A549 (cell line): ENCODE data around the gene SLC35A5. TPM values are rescaled to one million over a fixed set of nuclear protein-coding genes. Genes with fewer than 3 reads are reported as not detected.

ENCODE experiments used
- ATAC-seq, 2 experiments: fragments of 200-7000 bp in 1 of 2; fragments of >200 bp in 1 of 2; cut with Nextera tagmentation in 1 of 2; cut with Tn5 transposase in 1 of 2; 3 replicates each; pipeline versions ENCODE4 v1.8.0 to v1.9.1; 2018 to 2020; ENCODE audit warnings: mild to moderate bottlenecking in 1 of 2, moderate library complexity in 1 of 2
- CTCF ChIA-PET: fragments of 300-600 bp; sonication (Branson Sonifier 250); formaldehyde crosslinking; extraction: SDS; loops from one replicate; lab custom pipeline; 2021; ENCODE audit warnings: antibody characterized with exemption, inconsistent platforms; lab: Yijun Ruan, JAX
- POLR2A ChIA-PET: fragments of 350-600 bp; formaldehyde crosslinking; extraction: SDS; loops from one replicate; lab custom pipeline; 2021; ENCODE audit warnings: antibody characterized with exemption, inconsistent platforms; lab: Yijun Ruan, JAX
- DNase-seq, 2 experiments: peaks; one replicate each; pipeline versions ENCODE4 v3.0.0 to v3.0.0-alpha.2; 2011 to 2016; ENCODE audit warnings: low read depth in 1 of 2, low spot score in 1 of 2
- FAIRE-seq: peaks from 2 replicates; lab custom pipeline; 2011; peaks lifted over from hg19 to GRCh38; lab: Jason Lieb, UNC
- H3K27ac ChIP-seq, 2 experiments: fragments of >200 bp; sonication (Bioruptor Twin); formaldehyde crosslinking; 3 replicates each; pipeline ENCODE4 v1.5.1; 2016 to 2017
- H3K4me1 ChIP-seq: fragments of >200 bp; sonication (Bioruptor Twin); formaldehyde crosslinking; 3 replicates; pipeline ENCODE4 v1.6.1; 2016
- H3K4me2 ChIP-seq: fragments of >200 bp; sonication (Bioruptor Twin); formaldehyde crosslinking; 3 replicates; pipeline ENCODE4 v1.6.1; 2016
- H3K4me3 ChIP-seq: fragments of >200 bp; sonication (Bioruptor Twin); formaldehyde crosslinking; 3 replicates; pipeline ENCODE4 v1.5.1; 2016
- H3K9me3 ChIP-seq: fragments of >200 bp; sonication (Bioruptor Twin); formaldehyde crosslinking; 3 replicates; pipeline ENCODE4 v1.6.1; 2016
- ATOH8 ChIP-seq: fragments of 250-450 bp; sonication (Bioruptor Pico); IDR thresholded peaks from 2 replicates; pipeline ENCODE4 v1.5.0; 2020; ENCODE audit warnings: low read depth, mild to moderate bottlenecking, moderate library complexity
- BHLHE40 ChIP-seq: IDR thresholded peaks from 2 replicates; pipeline ENCODE4 v1.6.1; 2012; ENCODE audit warnings: low read depth, low read length, inconsistent platforms
- CBX2 ChIP-seq: fragments of 200-600 bp; sonication (generic); IDR thresholded peaks from 2 replicates; pipeline ENCODE4 v1.6.1; 2016; ENCODE audit warnings: low read depth, mild to moderate bottlenecking, borderline replicate concordance
- CBX8 ChIP-seq: fragments of 200-600 bp; sonication (generic); IDR thresholded peaks from 2 replicates; pipeline ENCODE4 v1.6.1; 2016
- EHF ChIP-seq: fragments of 250-450 bp; sonication (Bioruptor Pico); IDR thresholded peaks from 2 replicates; pipeline ENCODE4 v1.5.0; 2020; ENCODE audit warnings: mild to moderate bottlenecking
- ELK1 ChIP-seq: fragments of 150-350 bp; IDR thresholded peaks from 2 replicates; pipeline ENCODE4 v1.6.1; 2014; ENCODE audit warnings: low read depth, mild to moderate bottlenecking, low read length
- ESRRA ChIP-seq: fragments of 150-350 bp; IDR thresholded peaks from 2 replicates; pipeline ENCODE4 v1.6.1; 2014; ENCODE audit warnings: mild to moderate bottlenecking, low read length, borderline replicate concordance
- FOSB ChIP-seq: fragments of 250-450 bp; sonication (Bioruptor Pico); IDR thresholded peaks from 2 replicates; pipeline ENCODE4 v1.5.0; 2020; ENCODE audit warnings: mild to moderate bottlenecking, moderate library complexity
- GATA3 ChIP-seq: IDR thresholded peaks from 2 replicates; pipeline ENCODE4 v1.6.1; 2012; ENCODE audit warnings: borderline replicate concordance
- HOXA7 ChIP-seq: fragments of 250-450 bp; sonication (Bioruptor Pico); IDR thresholded peaks from 2 replicates; pipeline ENCODE4 v1.5.0; 2020; ENCODE audit warnings: mild to moderate bottlenecking, moderate library complexity
- KDM1A ChIP-seq: fragments of 200-600 bp; sonication (generic); IDR thresholded peaks from 2 replicates; pipeline ENCODE4 v1.6.1; 2016; ENCODE audit warnings: low read depth, mild to moderate bottlenecking
- MAFK ChIP-seq: fragments of 450-650 bp; IDR thresholded peaks from 2 replicates; pipeline ENCODE4 v1.6.1; 2014; ENCODE audit not compliant: partially characterized antibody
- NFE2L2 ChIP-seq: fragments of 150-350 bp; conservative IDR thresholded peaks from 2 replicates; pipeline ENCODE4 v1.6.1; 2014; ENCODE audit warnings: low read length
- NPAS2 ChIP-seq: fragments of 250-450 bp; sonication (Bioruptor Pico); IDR thresholded peaks from 2 replicates; pipeline ENCODE4 v1.8.0; 2022; ENCODE audit warnings: mild to moderate bottlenecking, moderate library complexity, borderline replicate concordance
- NR3C1 ChIP-seq: fragments of >200 bp; sonication (Bioruptor Twin); formaldehyde crosslinking; IDR thresholded peaks from 3 replicates; pipeline ENCODE4 v1.6.1; 2017
- PBX3 ChIP-seq: IDR thresholded peaks from 2 replicates; pipeline ENCODE4 v1.6.1; 2012
- RAD21 ChIP-seq, 2 experiments: fragments of >200 bp in 1 of 2; sonication (Bioruptor Twin) in 1 of 2; formaldehyde crosslinking in 1 of 2; IDR thresholded peaks in 1 of 2; conservative IDR thresholded peaks in 1 of 2; 2 replicates in 1 of 2; 3 replicates in 1 of 2; pipeline ENCODE4 v1.6.1; 2012 to 2018; ENCODE audit warnings: inconsistent platforms in 1 of 2
- RARB ChIP-seq: fragments of 250-450 bp; sonication (Bioruptor Pico); IDR thresholded peaks from 2 replicates; pipeline ENCODE4 v1.8.0; 2021; ENCODE audit warnings: mild to moderate bottlenecking, moderate library complexity
- RNF2 ChIP-seq: fragments of 200-600 bp; sonication (generic); IDR thresholded peaks from 2 replicates; pipeline ENCODE4 v1.6.1; 2016; ENCODE audit warnings: low read depth, mild to moderate bottlenecking, antibody characterized with exemption, moderate library complexity, borderline replicate concordance
- SMC3 ChIP-seq: fragments of >200 bp; sonication (Bioruptor Twin); formaldehyde crosslinking; IDR thresholded peaks from 3 replicates; pipeline ENCODE4 v1.6.1; 2018; ENCODE audit warnings: inconsistent platforms
- TP53 ChIP-seq: fragments of 250-450 bp; sonication (Bioruptor Pico); IDR thresholded peaks from 2 replicates; pipeline ENCODE4 v1.5.0; 2021; ENCODE audit warnings: mild to moderate bottlenecking, moderate library complexity
- USF2 ChIP-seq: fragments of 450-650 bp; IDR thresholded peaks from 2 replicates; pipeline ENCODE4 v1.6.1; 2014; ENCODE audit warnings: antibody characterized with exemption
- ZC3H11A ChIP-seq: fragments of 450-650 bp; IDR thresholded peaks from 2 replicates; pipeline ENCODE4 v1.6.1; 2014; ENCODE audit warnings: antibody characterized with exemption, mild to moderate bottlenecking
- ZFP36 ChIP-seq: fragments of 450-650 bp; IDR thresholded peaks from 2 replicates; pipeline ENCODE4 v1.6.1; 2014; ENCODE audit warnings: borderline replicate concordance; ENCODE audit not compliant: partially characterized antibody
- WGBS: methylation state at CpG from one replicate; pipeline ENCODE4 v1.1.6; 2017; ENCODE audit errors: missing lambda C conversion rate; 5-methylcytosine and 5-hydroxymethylcytosine counted together
- polyA plus RNA-seq, 4 experiments: library from polyadenylated mRNA; depleted of rRNA in 3 of 4; stranded (reverse); fragments of >200 nt; fragmentation: RNase III in 1 of 4; extraction: RNeasy Plus Mini Kit Qiagen cat#74134 plus additional on column Dnase treatment in 1 of 4; gene quantifications; 2 replicates in 3 of 4; 3 replicates in 1 of 4; pipeline ENCODE4 v1.2.3, GENCODE V29; 2011 to 2017

Gene SLC35A5
- polyA plus RNA-seq, 2 of the 4 experiments (the other 2 are of a cell fraction): 21.0 to 53.4 TPM

- no peak overlapping the region for H3K4me2 ChIP-seq
- ChIA-PET POLR2A (interaction anchor here (1.2 kb wide), 1 partner anchor 36 kb away, joined by 3 read pairs; no protein-coding TSS in a partner anchor), CTCF (interaction anchor here (0.9 to 1.1 kb wide), 3 partner anchors 23 to 430 kb away, joined by 3 read pairs; no protein-coding TSS in a partner anchor)
- peak in 1 of 2 experiments; percentile 39; a peak in 2 of 6 replicates for ATAC-seq
- peak in 1 of 2 experiments; percentile 27 for DNase-seq
- no peaks in the 10 kb centered on the region for H3K9me3 ChIP-seq
- TF ChIP-seq TP53 (CRISPR knock-in tag): no peak
- TF ChIP-seq MAFK: no peak
- no peak for TF ChIP-seq USF2
- no peak for TF ChIP-seq BHLHE40
- no peak for TF ChIP-seq KDM1A
- TF ChIP-seq FOSB (CRISPR knock-in tag): no peak
- no peak for TF ChIP-seq RARB (CRISPR knock-in tag)
- no peak for TF ChIP-seq ZC3H11A
- TF ChIP-seq CBX2: no peak
- no peak for TF ChIP-seq CBX8
- no peak for TF ChIP-seq ATOH8
- TF ChIP-seq EHF (CRISPR knock-in tag): no peak
- TF ChIP-seq SMC3: no peak
- TF ChIP-seq ELK1: no peak
- TF ChIP-seq RAD21 (conservative IDR thresholded peaks at IDR 0.05 in 1 of 2, IDR thresholded peaks at IDR 0.05 in 1 of 2): no peak
- no peak for TF ChIP-seq PBX3
- no peak overlapping the region for H3K4me3 ChIP-seq
- FAIRE-seq: peak; percentile 39
- no peaks in the 10 kb centered on the region for H3K4me1 ChIP-seq
- H3K27ac ChIP-seq: no peak overlapping the region
- 91% methylated on average over 9 of the region's 9 CpGs for WGBS
These were observed 43.4 kb downstream of the SLC35A5 start for GRCh38 chr3:112605285-112605684.

- CTCF ChIA-PET: interaction anchor here (1.0 to 1.2 kb wide), 3 partner anchors 24 to 429 kb away, joined by 3 read pairs; no protein-coding TSS in a partner anchor
- Histone ChIP-seq H3K4me1 (no peaks in the 10 kb centered on the region), H3K4me2 (no peak overlapping the region)
- 99% methylated on average over 2 of the region's 2 CpGs for WGBS
- no peak for DNase-seq
- POLR2A ChIA-PET: interaction anchor here (1.2 kb wide), 1 partner anchor 35 kb away, joined by 3 read pairs; no protein-coding TSS in a partner anchor
- TF ChIP-seq MAFK: no peak
- no peak for TF ChIP-seq FOSB (CRISPR knock-in tag)
- no peak for TF ChIP-seq RAD21 (conservative IDR thresholded peaks at IDR 0.05 in 1 of 2, IDR thresholded peaks at IDR 0.05 in 1 of 2)
- TF ChIP-seq ESRRA: no peak
- no peak for TF ChIP-seq RNF2
- no peak for TF ChIP-seq NR3C1
- TF ChIP-seq USF2: no peak
- no peak for TF ChIP-seq GATA3
- no peak for TF ChIP-seq HOXA7 (CRISPR knock-in tag)
- TF ChIP-seq ZFP36: no peak
- no peak for TF ChIP-seq CBX2
- TF ChIP-seq NPAS2 (CRISPR knock-in tag): no peak
- TF ChIP-seq RARB (CRISPR knock-in tag): no peak
- no peak for TF ChIP-seq NFE2L2
- TF ChIP-seq, all 56 proteins: peak for 0
- no peak for FAIRE-seq
- H3K9me3 ChIP-seq: no peaks in the 10 kb centered on the region
- no peak overlapping the region for H3K4me3 ChIP-seq
- no peak for ATAC-seq
- no peak overlapping the region for H3K27ac ChIP-seq
These were observed 44.3 kb downstream of the SLC35A5 start for GRCh38 chr3:112606098-112606497.
